Adrenal gland (tissue), 12 donors: ENCODE measurements around the gene SAMD4A. TPM values are rescaled to one million over a fixed set of nuclear protein-coding genes. Genes with fewer than 3 reads are reported as not detected.

ENCODE experiments used
- DNase-seq, 7 donors: peaks; one replicate each; pipeline ENCODE4 v3.0.0-alpha.2; 2019 to 2020
- H3K27ac ChIP-seq, 5 donors: fragments of 200-600 bp; sonication (generic) in 4 of 5; 1 replicate in 3 of 5; 2 replicates in 2 of 5; pipeline versions ENCODE4 v1.5.1 to v1.8.0; 2016 to 2020; ENCODE audit warnings: mild to moderate bottlenecking in 1 of 5
- H3K27me3 ChIP-seq: fragments of 200-600 bp; 2 replicates; pipeline ENCODE4 v1.8.0; 2021
- H3K36me3 ChIP-seq, 2 donors: fragments of 200-600 bp; replicated peaks in 1 of 2; 1 replicate in 1 of 2; 2 replicates in 1 of 2; pipeline versions ENCODE4 v1.5.1 to v1.8.0; 2018 to 2022
- H3K4me1 ChIP-seq, 2 donors: fragments of 200-600 bp; replicated peaks in 1 of 2; 1 replicate in 1 of 2; 2 replicates in 1 of 2; pipeline versions ENCODE4 v1.5.1 to v1.8.0; 2018 to 2021
- H3K4me3 ChIP-seq, 4 donors: fragments of 200-600 bp; sonication (generic) in 3 of 4; one replicate each; pipeline ENCODE4 v1.5.1; 2016 to 2018
- H3K9me3 ChIP-seq, 3 donors: fragments of 200-600 bp; sonication (generic) in 1 of 3; replicated peaks in 1 of 3; 1 replicate in 2 of 3; 2 replicates in 1 of 3; pipeline versions ENCODE4 v1.5.1 to v1.8.0; 2016 to 2021
- POLR2A ChIP-seq, 2 donors: fragments of 450-650 bp; IDR thresholded peaks; one replicate each; pipeline ENCODE4 v1.6.1; 2017; ENCODE audit warnings: antibody characterized with exemption in 2 of 2, mild to moderate bottlenecking in 2 of 2, moderate library complexity in 1 of 2
- WGBS, 4 donors: extraction: QIAGEN DNeasy Blood & Tissue Kit in 2 of 4; methylation state at CpG; one replicate each; pipeline versions ENCODE4 v1.1.5 to v1.1.7; 2013 to 2017; 5-methylcytosine and 5-hydroxymethylcytosine counted together
- intact Hi-C, 2 donors: fragments of 100-400 bp; cut with DNase I; formaldehyde crosslinking; loops; one replicate each; pipeline versions ENCODE4 v1.14.1 to v1.15.0; 2022 to 2023
- polyA plus RNA-seq, 3 donors: library from polyadenylated mRNA; stranded (reverse); fragments of 200-250 nt in 2 of 3; fragments of 350-450 nt in 1 of 3; fragmentation: Illumina TruSeq in 1 of 3; extraction: RNeasy Lipid Tissue Mini Kit (QIAGEN cat#74804) in 1 of 3; gene quantifications; one replicate each; pipeline ENCODE4 v1.2.3, GENCODE V29; 2013 to 2014
- total RNA-seq, 9 donors: library from RNA; depleted of rRNA in 4 of 9; stranded (reverse); fragments of >200 nt in 4 of 9; fragments of 120-200 nt in 1 of 9; fragmentation: NEBNext Ultra II Directional in 1 of 9; extraction: Animal tissue kit (Norgen Biotek cat#: 25700) in 1 of 9; gene quantifications; one replicate each; pipeline versions ENCODE4 v1.1.0 to v1.2.4, GENCODE V29; 2013 to 2023
- TF ChIP-seq, protein P1 (sequence below), 6 experiments: fragments of 450-650 bp in 4 of 6; fragments of 200-600 bp in 2 of 6; sonication (generic) in 1 of 6; IDR thresholded peaks; 1 replicate in 5 of 6; 2 replicates in 1 of 6; pipeline versions ENCODE4 v1.5.1 to v1.8.0; 2016 to 2021; ENCODE audit warnings: antibody characterized with exemption in 6 of 6, mild to moderate bottlenecking in 2 of 6, moderate library complexity in 1 of 6
- donor health status: healthy with polysubstance abuse.
- donor health status: Bipolar disorder and iron deficiency.
- donor health status: DM: yes; HTN: yes; CAD: no.
- donor health status: DM: no; HTN: no; CAD: no.
- donor health status: DM: no; HTN: no; CAD: no.
- donor health status: DM: yes; HTN: yes; CAD: no.

The SAMD4A gene
- total and polyA plus RNA-seq, 12 donors: 2.2 to 13.2 (median 8.3) TPM

DNA sequence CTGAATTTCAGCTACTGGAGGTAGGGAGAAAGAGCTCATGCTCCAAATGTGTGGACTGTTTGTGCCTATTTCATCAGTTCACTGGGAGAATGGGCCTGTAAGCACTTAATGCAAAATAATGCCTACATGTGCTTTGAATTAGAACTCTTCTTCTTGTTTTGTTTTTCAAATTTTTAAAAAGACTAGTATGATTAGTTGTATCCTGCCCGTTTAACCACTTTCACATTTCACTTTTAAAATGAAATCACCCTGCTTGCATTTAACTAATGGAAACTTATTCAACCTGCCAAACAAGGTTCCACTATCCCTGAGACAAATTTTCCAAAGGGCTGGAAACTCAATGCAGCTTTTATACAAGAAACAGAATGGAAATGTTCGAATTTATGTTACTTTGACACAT lies 79.7 kb downstream of the SAMD4A start:
- Histone ChIP-seq H3K36me3 (no peaks in the 10 kb centered on the region), H3K4me1 (peaks cover 1 to 22% of the 10 kb centered on the region in 2 donors), H3K4me3 (no peak overlapping the region), H3K27ac (no peak overlapping the region), H3K27me3 (no peaks in the 10 kb centered on the region), H3K9me3 (no peaks in the 10 kb centered on the region)
- WGBS, 4 donors: 68 to 78% (median 73%) methylated on average over 2 of the region's 2 CpGs
- intact Hi-C loops: loop anchor here in 1 of 2 donors (10.0 kb wide), 1 partner anchor 72 kb away; no protein-coding TSS in a partner anchor
- TF ChIP-seq, protein P1, sequence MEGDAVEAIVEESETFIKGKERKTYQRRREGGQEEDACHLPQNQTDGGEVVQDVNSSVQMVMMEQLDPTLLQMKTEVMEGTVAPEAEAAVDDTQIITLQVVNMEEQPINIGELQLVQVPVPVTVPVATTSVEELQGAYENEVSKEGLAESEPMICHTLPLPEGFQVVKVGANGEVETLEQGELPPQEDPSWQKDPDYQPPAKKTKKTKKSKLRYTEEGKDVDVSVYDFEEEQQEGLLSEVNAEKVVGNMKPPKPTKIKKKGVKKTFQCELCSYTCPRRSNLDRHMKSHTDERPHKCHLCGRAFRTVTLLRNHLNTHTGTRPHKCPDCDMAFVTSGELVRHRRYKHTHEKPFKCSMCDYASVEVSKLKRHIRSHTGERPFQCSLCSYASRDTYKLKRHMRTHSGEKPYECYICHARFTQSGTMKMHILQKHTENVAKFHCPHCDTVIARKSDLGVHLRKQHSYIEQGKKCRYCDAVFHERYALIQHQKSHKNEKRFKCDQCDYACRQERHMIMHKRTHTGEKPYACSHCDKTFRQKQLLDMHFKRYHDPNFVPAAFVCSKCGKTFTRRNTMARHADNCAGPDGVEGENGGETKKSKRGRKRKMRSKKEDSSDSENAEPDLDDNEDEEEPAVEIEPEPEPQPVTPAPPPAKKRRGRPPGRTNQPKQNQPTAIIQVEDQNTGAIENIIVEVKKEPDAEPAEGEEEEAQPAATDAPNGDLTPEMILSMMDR (IDR thresholded peaks at IDR 0.05): no peak
- no peak for TF ChIP-seq POLR2A (IDR thresholded peaks at IDR 0.05)
- DNase-seq: no peak

DNA sequence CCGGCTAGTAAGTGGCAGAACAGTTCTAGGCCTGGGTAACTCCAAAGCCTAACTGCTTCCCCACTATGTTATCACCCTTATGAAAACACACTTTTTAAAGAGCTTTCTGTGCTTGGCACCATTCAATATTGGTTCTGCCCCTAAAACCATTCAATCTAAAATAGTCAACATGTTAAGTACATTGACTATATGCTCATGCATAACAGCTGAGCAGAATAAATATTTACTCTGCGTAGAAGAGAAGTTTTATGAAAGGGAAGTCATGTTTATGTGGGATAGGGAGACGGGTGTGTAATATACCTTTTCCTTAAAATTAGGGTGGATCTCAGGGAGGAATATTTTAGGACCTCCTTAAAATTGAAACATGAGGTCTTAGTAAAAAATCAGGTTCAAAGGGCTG lies 80.5 kb downstream of the SAMD4A start:
- H3K27me3 ChIP-seq: no peaks in the 10 kb centered on the region
- TF ChIP-seq, protein P1 (IDR thresholded peaks at IDR 0.05): no peak
- TF ChIP-seq POLR2A (IDR thresholded peaks at IDR 0.05): no peak
- intact Hi-C loops: loop anchor here in 1 of 2 donors (10.0 kb wide), 1 partner anchor 73 kb away; no protein-coding TSS in a partner anchor
- H3K36me3 ChIP-seq: no peaks in the 10 kb centered on the region
- no peaks in the 10 kb centered on the region for H3K9me3 ChIP-seq
- WGBS, 4 donors: 94 to 99% (median 97%) methylated on average over 3 of the region's 3 CpGs
- DNase-seq: no peak
- H3K4me3 ChIP-seq: no peak overlapping the region
- H3K27ac ChIP-seq: no peak overlapping the region
- peaks cover 5 to 28% of the 10 kb centered on the region in 2 donors for H3K4me1 ChIP-seq

DNA sequence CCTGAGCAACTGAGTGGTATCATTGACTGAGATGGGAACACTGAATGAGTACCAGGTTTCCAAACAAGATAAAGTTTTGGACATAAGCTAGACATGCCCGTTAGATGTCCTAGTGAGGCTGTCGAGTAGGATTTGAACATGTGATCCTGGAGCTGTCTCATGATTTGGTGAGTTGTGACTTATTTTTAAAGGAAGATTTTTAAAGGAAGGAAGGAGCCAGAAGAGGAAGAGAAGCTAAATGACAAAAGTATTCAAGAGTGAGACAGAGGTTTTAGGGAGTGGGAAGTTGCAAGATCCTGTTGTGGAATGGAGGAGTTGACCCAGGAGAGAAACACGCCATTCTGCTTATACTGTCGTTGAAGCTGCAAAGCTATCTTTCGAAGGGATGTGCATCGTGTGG lies 82.1 kb downstream of the SAMD4A start:
- Histone ChIP-seq H3K9me3 (no peaks in the 10 kb centered on the region), H3K27ac (peak overlapping the region in 1 of 5 donors; percentile 91), H3K36me3 (no peaks in the 10 kb centered on the region), H3K4me3 (no peak overlapping the region), H3K27me3 (no peaks in the 10 kb centered on the region), H3K4me1 (peaks cover 13 to 45% of the 10 kb centered on the region in 2 donors)
- WGBS, 4 donors: 81 to 89% (median 85%) methylated on average over 6 of the region's 6 CpGs
- DNase-seq: no peak
- TF ChIP-seq, protein P1 (IDR thresholded peaks at IDR 0.05): no peak
- no peak for TF ChIP-seq POLR2A (IDR thresholded peaks at IDR 0.05)
- intact Hi-C loops: loop anchor here in 1 of 2 donors (10.0 kb wide), 1 partner anchor 74 kb away; no protein-coding TSS in a partner anchor

DNA sequence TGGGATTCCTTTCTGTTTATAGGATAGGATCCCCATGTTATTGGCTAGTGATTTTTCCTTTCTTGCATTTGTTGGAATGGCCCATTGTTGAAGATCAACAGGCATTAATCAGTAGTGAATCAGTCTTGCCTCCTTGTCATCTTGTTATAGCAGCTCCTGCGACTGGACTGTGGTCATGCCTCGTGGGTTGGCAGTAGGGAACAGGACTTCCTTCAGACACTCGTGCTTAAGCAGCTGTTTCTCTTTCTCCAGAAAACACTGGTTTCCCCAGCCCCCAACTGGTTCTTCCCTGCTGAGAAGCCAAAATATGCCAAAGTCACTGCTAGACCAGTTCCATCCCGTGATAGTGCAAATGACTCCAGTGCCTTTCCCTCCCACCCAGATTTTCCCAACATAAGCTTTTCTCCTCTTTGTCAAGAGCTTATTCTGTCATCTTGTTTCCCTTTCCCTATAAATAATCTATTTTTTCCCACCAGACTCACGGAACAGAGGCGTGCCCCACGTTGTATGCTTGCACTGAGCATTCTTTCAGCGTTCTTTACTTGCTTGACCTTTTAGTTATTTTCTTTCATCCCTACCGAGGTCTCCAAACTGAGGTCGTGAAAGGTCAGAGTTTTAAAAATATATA lies 83.5 kb downstream of the SAMD4A start:
- Histone ChIP-seq H3K4me1 (peaks cover 20 to 53% of the 10 kb centered on the region in 2 donors), H3K4me3 (no peak overlapping the region), H3K36me3 (no peaks in the 10 kb centered on the region), H3K9me3 (no peaks in the 10 kb centered on the region), H3K27ac (peak overlapping the region in 4 of 5 donors; percentile 4 to 96 (median 89)), H3K27me3 (no peaks in the 10 kb centered on the region)
- TF ChIP-seq, protein P1 (IDR thresholded peaks at IDR 0.05): no peak
- no peak for TF ChIP-seq POLR2A (IDR thresholded peaks at IDR 0.05)
- DNase-seq: peak; percentile 48 to 76 (median 51)
- intact Hi-C loops: no loop called here
- 37 to 46% (median 40%) methylated on average over 9 to 10 of the region's 10 CpGs for WGBS, 4 donors
